NCI-H187 (cell line): ENCODE results near the gene SMYD2.
A peak's percentile ranks its signal among the peaks of the same experiment; 100 is the strongest.

ENCODE experiments used
- DNase-seq, 2 experiments: peaks; one replicate each; lab custom pipeline; 2025; lab: John Stamatoyannopoulos, UW

Gene SMYD2, protein sequence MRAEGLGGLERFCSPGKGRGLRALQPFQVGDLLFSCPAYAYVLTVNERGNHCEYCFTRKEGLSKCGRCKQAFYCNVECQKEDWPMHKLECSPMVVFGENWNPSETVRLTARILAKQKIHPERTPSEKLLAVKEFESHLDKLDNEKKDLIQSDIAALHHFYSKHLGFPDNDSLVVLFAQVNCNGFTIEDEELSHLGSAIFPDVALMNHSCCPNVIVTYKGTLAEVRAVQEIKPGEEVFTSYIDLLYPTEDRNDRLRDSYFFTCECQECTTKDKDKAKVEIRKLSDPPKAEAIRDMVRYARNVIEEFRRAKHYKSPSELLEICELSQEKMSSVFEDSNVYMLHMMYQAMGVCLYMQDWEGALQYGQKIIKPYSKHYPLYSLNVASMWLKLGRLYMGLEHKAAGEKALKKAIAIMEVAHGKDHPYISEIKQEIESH

DNA sequence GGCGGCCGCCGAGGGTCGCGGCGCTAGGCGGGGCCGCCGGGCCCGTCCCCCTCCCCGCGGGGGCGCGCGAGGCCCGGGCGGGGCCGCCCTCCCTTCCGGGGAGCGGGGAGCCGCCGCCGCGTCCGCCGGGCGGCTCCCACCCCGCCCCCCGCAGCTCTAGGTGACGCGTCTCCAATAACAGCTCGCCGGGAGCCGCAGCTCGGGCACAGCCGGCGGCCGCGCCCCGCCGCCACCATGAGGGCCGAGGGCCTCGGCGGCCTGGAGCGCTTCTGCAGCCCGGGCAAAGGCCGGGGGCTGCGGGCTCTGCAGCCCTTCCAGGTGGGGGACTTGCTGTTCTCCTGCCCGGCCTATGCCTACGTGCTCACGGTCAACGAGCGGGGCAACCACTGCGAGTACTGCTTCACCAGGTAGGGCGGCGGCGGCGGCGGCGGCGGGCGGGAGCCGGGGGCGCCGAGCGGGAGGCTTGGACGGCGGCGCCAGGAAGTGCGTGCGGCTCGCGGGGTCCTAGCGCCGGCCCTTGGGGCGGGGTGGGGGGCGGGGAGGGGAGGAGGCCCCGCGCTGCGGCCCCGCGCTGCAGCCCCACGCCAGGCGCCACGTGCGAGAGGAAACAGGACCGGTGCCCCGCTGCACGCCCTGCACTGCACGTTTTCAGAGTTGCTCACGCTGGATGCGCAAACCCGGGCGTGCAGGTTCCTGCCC lies at the start of gene SMYD2:
SMYD2 (plus strand) TSS at position 139 of the 699 bp plus-strand sequence; CDS start at position 235, 96 bp downstream.
- peak; percentile 27 to 48 for DNase-seq

DNA sequence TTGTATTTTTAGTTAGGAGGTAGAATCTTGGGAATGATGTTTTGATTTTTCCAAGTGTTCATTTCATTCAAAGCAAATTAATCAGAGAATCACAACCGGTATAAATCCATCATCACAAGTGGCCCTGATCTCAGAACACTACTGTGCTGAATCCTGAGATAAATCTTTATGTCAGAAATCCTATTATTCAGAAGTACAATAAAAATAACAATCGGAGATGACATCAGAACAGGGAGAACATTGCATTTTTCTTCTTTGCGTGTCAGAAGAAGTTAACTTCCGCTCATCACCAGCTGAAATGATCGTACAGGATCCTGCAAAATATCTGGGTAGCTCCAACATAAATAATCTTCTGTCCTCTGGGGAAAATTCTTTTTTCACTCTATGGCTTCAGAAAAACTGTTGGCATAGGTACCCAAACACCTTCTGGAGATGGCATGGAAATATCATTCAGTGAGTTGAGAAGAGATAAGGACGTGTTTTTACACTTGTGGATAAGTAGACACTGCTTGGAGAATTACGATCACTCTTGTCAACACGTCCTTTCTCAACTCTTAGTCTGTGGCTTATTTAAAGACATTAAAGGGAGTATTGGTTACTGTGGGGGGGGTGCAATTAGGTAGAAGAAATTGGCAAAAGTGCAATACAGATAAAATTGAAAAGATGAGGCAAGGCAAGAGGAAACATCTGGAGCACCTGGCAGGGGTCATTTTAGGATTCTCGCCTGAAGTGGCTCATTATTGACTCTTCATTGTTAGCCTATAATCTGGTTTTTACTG lies 46.9 kb upstream of the SMYD2 start:
- peak; percentile 44 to 68 for DNase-seq

DNA sequence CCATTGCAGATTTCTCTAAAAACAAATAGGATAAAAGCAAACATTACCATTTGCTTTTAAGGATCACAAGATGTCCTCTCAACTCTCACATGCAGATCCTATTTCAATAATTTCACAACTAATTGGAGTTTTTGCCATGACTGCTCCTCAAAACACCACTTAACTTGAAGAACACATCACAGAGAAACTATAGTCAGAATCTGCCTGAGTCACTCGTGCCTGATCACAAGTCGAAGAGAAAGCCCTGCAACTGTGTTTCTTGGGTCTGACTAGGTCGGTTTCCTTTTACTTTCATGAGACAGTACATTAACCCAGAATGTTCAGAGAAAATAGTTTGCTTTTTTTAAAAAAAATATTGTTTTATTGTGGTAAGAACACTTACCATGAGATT lies 46.3 kb upstream of the SMYD2 start:
- peak in 1 of 2 experiments; percentile 68 for DNase-seq

DNA sequence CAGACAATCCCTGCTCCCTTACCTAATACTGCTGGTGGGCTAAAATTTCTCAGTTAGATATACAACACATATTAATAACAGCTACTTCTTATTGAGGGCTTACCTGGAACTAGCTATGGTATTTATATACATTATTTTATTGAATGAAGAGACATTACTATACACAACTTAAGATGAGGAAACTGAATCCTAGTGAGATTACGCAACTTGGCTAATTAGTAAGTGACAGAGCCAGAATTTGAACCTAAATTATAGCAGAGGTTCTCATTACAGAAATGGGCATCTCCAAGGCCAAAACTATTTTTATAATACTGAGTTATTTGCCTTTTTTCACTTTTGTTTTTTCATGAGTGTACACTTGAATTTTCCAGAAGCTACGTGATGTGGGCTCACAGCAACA lies 44.5 kb upstream of the SMYD2 start:
- no peak for DNase-seq

DNA sequence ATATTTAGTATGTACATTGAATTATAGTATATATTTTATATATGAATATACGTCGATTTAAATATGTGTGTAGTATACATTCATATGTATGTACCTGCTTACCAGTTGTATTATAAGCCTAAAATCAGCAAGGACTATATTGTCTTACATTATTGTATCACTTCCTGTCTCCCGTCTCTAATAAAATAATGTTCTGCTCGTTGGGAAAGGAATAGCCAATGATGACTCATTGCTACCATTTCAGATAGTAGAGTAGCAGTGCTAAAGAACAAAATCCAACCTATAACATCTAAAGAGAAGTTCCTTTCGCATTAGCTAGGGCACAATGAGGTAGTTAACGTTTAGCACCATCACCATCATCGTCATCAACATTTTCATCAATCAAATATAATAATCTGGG lies 39.9 kb upstream of the SMYD2 start:
- no peak for DNase-seq

DNA sequence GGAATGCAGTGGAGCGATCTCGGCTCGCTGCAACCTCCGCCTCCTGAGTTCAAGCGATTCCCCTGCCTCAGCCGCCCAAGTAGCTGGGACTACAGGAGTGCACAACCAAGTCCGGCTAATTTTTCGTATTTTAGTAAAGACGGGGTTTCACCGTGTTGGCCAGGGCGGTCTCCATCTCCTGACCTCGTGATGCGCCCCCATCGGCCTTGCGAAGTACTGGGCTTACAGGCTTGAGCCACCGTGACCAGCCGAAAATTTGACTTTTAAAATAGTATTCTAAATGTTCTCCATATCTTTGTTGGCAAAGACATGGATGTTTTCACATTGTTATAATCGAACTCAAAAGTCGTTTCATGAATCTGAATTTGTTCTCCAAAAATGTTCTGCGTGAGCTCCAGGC lies 36.7 kb upstream of the SMYD2 start:
- no peak for DNase-seq

DNA sequence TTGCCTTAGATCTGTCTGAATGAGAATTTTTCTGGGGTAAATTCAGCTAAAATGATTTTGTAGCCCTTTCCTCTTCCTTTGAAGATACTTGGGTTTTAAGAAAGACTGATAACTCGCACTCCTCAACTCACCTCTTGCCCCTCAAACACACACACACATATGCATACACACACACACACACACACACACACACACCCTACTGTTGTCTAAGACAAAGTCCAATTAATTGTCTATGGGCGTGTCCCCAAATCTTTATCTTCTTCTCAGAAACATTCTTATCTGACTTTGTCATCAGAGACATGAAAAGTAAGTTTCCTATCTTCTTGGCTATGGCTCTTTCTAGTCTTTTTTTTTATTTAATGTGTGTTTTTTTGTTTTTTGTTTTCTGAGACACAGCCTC lies 36.1 kb upstream of the SMYD2 start:
- DNase-seq = no peak

DNA sequence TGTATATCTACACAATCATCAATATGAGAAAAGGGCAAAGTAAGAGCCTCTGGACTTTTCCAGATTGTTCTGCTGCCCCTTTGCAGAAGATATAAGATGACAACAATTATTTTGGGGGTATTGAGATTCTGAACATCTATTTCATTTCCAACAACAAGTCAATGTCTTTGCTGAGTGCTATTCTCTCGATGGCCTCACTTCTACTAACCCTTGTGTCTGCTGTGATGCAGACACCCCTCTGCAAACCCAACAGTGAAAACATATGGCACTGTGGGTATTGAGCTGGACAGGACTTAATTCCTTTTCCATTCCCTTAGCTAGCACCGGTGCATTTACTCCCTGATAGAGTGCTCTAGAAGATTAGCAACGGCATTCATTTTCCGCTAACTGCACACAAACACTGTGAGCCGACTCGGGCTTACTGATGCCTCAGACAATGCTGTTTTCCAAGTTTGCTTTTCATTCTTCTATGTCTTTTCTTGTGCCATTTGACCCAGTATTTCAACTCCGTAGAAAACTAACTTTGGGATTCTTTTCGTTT lies 33.4 kb upstream of the SMYD2 start:
- no peak for DNase-seq

DNA sequence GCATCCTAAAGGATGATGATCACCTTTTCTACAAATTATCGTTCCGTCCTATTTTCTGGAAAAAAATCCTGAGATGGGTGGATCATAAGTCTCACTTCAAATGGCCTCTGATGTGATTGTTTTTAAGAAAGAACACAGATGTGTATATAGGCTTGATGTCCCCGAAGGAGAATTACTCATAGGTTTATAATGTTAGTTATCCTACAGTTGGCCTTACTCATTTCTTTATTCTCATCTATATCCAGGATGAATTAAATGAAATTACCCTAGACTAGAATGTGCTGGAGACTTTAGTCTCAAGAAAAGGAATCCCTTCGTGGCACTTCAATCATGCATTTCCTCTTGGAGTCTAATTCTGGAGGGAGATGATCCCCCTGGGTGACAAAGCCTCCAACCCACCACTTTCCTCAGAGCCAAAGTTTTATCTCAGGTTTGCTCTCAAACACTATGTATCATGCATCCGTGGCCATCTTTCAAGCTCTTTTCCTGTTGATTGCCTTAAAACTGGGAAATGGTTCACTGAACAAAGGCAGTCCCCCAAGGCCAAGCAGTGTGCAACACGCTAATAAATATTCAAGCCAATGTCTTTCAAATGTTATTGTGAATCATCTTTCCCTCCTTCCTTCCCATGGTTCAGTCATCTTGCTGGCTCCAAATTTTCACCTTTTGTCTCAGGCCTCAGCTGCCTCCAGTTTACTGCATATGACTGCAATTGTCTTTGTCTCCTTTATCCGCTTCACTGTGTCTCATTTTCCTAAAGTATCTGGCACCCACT lies 32.5 kb upstream of the SMYD2 start:
- DNase-seq = no peak

DNA sequence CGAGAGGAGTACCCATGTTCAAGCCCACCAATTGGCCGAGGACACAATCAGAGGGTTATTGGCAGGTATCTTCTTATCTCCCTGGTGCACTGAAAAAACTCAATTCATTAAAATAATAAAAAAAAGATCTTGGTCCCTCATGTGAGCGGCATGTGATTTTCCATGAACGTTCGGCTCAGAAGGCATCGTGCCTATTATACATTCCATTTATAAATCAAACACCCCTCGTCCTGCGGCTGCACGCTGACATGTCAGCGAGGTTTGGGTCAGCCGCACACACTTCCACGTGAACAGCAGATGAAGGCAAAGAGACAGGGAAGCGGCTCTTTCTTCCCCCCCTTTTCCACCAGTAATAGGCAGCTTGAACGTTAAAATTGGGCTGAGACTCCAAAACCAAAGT lies 31.3 kb upstream of the SMYD2 start:
- no peak for DNase-seq

DNA sequence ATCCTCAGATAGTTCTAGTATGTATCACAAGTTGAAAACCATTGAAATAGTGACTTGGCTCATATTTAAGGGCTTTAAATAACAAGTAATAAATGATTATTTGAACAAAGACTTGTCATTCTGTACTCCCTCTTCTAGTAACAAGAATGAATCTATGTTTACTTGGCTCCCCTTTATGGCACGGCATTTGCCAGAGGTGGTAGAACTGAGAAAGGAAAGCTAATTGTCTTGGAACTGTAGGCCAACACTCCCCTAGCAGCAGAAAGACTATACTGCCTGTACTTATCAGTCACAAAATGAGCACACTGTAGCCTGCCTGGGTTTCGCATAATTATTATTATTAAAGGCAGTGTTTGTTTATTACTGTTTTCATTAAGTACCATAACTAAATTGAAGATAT lies 29.6 kb upstream of the SMYD2 start:
- DNase-seq = no peak

DNA sequence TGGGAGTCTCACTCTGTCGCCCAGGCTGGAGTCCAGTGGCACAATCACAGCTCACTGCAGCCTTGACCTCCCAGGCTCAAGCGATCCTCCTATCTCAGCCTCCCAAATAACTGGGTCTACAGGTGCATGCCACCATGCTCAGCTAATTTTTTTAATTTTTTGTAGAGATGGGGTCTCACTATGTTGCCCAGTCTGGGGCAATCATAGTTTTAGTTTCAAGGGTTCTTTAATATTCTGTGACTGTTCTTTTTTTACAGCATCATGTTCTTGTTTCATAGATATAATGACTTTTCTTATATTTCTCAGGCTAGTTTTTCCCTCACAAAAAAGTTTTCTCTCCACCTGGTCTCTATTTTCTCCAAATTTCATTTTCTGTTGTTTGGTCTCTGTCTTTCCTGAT lies 25.4 kb upstream of the SMYD2 start:
- DNase-seq = no peak

DNA sequence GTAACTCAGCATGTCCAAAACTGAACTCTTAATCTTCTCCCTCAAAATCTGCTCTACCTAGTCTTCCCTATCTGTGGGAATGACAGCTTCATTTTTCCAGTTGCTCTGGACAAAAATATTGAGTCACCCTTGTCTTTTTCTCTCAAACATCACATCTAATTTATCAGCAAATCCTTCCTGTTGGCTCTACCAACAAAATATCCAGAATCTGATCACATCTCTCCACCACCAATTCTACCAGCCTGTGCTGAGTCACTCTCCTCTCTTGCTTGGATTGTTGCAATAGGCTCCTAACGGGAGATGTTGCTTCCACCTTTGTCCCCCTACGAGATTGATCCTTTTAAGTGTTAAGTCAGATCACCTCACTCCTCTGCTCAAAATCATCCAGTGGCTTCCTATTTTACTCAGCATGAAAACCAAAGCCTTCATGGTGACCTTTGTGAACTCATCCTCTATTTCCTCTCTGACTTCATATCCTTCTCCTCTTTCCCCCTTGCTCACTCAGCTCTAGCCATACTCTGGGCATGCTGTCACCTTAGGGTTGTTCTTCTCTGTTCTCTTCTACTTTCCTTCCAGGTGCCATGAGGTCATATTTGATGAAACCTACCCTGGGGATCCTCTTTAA lies 21.5 kb upstream of the SMYD2 start:
- no peak for DNase-seq

DNA sequence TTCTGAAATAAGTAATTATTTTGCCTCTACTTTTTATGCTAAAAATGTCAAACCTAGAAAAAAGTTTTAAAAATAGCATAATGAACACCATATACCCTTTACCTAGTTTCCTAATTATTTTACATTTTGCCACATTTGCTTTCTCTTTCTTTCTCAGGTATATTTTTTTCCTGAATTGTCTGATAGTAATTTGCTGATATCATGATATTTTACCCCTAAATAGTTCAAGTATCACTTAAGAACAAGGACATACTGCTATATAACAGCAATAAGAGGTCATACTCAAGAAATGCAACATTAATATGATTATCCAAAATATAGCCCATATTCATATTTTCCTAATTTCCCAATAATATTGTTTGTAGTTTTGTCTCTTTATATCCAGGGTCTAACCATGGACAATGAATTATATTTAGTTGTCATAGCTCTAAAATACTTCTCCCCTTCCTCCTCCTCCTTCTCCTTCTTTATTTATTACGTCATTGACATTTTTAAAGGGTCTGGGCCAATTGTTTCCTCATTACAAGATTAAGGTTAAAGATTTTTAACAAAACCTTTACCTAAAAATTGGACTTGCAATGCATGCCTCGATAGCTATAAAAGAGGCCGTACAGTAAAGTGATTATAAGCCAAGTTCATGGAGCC lies 20.3 kb upstream of the SMYD2 start:
- no peak for DNase-seq

DNA sequence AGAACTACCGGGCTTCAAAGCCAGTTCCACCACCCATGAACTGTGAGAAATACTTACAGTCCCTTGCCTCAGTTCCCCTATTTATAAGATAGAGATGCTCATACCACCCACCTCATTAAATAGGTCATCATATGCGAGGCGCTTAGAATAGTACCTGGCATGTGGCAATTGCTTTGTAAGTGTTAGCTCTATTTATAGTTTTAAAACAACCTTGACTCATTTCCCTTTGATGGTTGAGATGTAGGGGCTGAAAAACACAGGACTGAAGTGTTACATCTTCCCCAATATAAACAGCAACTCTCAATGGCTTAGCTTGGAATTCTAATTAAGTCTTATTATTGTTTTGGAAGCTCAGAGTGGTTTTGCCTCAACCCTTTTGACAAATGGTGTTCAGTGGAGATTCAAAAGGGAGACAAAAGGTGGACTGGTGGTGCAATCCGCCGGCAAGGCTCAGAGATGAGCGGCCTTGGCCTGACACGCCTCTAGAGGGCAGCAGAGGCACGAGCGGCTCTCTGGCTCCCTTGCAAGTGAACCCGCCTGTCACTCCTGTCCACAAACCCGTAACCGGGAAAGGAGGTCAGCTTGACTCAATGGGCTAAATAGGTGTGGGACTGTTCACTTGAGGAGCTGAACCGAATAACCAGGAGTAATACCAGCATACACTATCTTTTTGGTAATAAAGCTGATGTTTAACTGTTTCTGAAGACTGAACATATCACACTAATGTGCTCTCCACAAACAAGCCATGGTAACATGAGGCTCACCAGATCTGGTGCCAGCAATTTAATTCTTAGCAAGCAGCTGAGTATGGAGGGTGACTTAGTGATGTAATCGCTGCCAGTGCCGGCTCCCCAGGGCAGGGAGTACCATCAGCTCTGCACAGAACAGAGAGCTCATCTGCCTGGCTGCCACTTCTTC lies 19.5 kb upstream of the SMYD2 start:
- peak; percentile 6 to 18 for DNase-seq

DNA sequence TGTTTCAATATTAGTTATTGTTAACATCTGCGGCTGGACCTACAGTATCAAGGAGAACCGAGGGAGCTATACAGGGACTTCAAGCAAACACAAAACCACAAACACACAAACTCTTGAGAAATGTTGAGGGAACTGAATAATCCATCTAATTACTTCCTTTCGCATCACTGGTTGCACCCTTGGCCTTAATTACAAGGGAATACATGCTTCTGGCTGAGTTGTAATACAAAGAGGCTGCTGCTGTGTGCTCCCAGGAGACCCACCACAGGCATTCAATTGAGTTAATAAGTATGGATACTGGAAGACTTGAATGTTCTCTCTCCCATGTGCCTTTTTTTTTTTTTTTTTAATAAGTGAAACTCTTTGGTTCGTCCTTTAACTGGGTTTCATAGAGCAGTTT lies 16.8 kb upstream of the SMYD2 start:
- no peak for DNase-seq

DNA sequence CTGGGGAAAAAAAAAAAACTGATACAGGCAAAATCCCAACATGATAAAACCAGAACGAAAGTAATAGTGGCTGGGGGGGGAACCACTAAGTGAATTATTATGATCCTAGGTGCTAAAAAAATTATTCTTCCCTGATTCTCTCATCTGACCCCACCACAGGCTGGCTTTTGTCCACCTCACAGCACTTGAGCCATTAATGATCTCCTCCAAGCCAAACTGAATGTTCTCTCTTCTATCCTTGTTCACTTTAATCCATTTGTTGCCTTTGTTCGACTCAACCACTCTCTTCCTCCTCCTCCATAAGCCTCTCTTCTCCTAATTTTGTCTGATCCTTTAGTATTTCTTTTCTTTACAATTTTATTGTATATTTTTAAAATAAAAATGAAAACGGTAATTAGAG lies 16.0 kb upstream of the SMYD2 start:
- DNase-seq = no peak

DNA sequence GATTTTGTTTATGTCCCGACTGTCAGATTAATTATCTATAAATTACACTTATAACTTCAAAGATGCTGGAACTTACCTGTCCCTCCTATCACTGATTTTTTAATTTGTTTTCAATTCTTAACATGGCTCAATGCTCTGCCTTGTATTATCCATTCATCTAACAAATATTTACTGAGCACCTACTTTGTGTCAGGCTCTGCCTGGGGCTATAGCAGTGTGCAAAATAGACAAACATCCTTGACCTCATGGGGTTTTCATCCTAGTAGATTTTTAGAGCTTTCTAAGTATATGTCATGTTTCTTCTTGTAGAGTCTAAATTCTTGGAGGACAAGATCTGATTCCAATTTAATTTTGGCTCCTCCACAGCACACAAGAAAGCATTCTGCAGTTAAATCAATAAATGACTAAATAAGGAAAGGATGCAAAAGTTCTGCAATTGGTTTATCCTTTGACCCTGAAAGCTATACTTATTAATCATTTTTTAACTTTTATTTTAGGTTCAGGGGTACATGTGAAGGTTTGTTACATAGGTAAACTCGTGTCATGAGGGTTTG lies 10.8 kb upstream of the SMYD2 start:
- no peak for DNase-seq

DNA sequence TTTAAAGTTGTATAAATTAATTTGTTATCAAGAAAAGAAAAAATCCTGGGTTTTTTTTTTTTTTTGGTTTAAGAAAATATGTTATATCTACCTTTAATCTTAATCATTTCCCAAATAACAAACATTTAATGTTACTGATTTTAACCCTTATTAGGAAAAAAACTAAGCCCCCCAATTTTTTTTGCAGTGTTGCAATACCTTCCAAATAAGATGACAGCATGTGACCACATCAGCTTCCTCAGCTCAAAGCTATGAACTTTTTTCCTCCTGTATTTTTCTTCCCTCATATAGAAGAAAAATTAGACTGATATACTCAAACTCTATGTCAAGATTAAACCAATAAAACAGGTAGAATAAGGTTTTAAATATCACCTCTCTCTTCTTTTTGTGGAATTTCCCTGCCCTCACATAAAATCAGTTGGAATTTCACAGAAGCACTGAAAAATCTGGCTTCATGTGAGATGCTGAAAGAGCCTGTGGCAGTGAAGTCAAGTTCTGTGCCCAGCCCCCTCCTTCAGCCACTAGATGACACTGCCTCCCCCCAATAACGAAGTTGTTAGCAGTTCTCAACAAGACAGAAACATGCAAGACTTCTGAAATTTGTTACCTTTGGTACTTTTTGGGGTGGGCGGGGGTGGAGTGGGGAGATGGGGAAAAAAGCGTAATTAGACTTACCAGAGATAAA lies 9.6 kb upstream of the SMYD2 start:
- DNase-seq = no peak
